ENCODE data around the gene CMSS1. TPM values are rescaled to one million over a fixed set of nuclear protein-coding genes. Genes with fewer than 3 reads are reported as not detected.

The CMSS1 gene
- total RNA-seq, 1 donor = 27.8 TPM

DNA sequence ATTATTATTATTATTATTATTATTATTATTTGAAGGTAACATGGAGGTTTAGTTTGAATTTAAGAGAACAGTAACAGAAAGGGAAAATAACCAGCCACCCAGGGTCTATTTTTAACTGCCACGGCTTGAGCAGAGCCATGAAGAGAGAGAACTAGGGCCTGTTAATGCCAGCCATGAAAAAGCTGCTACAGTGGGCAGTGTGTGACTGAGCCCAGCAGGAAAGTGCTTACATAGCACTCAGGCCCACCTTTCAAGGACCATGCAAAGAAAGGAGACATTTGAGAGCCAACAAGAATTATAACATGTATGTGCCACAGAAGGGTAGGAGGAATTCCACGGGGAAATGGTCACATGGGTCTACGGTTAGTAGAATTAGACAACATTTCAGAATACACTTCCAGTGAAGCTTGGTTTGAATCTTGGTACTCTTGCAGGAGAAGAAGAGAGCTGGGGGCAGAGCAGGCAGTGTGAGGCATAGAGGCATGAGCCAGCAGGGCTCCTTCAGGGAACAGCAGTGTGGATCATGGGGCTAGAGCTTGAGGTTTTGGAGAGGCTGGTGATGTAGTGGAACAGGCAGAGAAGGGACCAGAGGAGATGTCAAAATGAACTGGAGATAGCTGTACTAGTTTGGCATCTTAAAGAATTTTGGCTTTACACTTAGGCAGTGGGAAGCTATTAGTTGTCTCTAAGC, 140.7 kb downstream of the CMSS1 start:
- DNase-seq (ENCODE audit: low read depth) = no peak
- TF ChIP-seq CTCF (IDR thresholded peaks at IDR 0.05; ENCODE audit: insufficient read depth, low read length) = no peak
- no peak overlapping the region for H3K4me3 ChIP-seq (ENCODE audit: low read depth, low read length)

DNA sequence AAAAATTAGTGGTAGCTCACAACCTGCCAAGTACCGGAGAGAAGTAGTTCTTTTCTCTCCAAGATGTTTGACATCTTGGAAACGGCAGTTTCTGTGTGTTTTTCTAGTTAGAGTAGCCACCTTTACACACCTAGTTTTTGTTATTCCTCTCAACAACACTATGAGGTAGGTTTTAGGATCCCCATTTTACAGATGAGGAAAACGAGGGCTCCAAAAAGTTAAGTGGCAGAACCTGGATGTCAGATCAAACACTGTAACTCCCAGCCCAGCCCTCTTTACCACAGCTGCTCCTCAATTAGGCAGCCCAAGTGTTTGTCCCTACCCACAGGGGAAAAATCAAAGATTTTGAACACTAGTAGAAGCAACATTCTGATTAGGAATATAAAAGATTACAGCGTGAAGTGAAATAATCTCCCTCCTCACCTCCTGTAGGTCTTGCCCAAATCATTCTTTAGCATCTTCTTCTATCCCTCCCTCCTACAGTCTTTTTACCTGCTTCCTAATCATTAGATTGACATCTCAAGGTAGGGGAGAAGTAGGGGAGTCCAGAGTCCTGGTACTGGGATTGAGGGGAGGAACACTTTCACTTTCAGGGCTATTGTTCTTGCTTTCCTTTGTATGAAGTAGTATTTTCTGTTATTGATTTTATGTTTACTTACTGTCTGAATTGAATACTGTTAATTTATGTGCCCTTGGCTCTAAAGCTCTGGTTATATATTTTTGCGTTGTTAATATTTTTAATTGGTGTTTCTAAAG, 142.6 kb downstream of the CMSS1 start:
- DNase-seq (ENCODE audit: low read depth) = no peak
- no peak for TF ChIP-seq CTCF (IDR thresholded peaks at IDR 0.05; ENCODE audit: insufficient read depth, low read length)
- peak overlapping the region; percentile 4 for H3K4me3 ChIP-seq (ENCODE audit: low read depth, low read length)

- no peak for TF ChIP-seq CTCF (IDR thresholded peaks at IDR 0.05; ENCODE audit: insufficient read depth, low read length)
- peak; percentile 45 for DNase-seq (ENCODE audit: low read depth)
- H3K4me3 ChIP-seq (ENCODE audit: low read depth, low read length) = no peak overlapping the region
These were observed 143.3 kb downstream of the CMSS1 start for GRCh38 chr3:99960941-99961340.

DNA sequence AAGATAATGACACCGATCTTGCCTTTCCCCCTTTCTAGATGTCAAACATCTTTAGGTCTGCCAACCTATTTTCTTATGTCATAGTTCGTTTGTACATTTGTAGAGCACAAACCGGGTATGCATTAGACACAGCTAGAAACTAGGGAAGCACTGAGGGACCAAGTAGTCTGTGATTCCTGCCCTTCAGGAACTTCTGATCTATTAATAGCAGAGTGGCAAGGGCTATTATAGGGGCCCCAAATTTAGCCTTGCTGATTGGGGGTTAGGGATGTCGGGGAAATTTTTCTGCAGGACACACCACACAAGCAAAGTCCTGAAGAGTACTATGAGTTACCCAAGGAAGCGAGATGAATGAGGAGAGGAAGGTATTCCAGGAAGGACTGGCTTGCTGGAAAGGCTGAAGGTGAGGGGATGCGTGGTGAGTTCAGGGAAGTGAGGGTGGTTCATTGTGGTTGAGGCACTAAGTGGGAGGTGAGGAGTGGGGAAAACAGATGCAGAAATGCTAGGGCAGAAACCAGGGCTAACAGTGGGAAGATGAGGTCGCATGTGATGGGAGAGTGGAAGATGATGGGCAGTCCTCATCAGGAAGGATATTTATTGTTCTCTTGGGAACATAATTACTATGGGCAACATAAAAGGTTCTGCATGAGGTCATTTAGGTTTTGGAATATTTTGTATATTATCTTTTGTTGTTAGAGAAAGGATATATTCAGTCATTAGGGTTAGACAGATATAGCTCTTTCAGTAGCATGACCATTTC, 144.3 kb downstream of the CMSS1 start:
- no peak for DNase-seq (ENCODE audit: low read depth)
- H3K4me3 ChIP-seq (ENCODE audit: low read depth, low read length) = no peak overlapping the region
- TF ChIP-seq CTCF (IDR thresholded peaks at IDR 0.05; ENCODE audit: insufficient read depth, low read length) = no peak

- DNase-seq (ENCODE audit: low read depth) = peak; percentile 93
- TF ChIP-seq CTCF (IDR thresholded peaks at IDR 0.05; ENCODE audit: insufficient read depth, low read length) = no peak
- no peak overlapping the region for H3K4me3 ChIP-seq (ENCODE audit: low read depth, low read length)
These were observed 145.0 kb downstream of the CMSS1 start for GRCh38 chr3:99962703-99963102.

DNA sequence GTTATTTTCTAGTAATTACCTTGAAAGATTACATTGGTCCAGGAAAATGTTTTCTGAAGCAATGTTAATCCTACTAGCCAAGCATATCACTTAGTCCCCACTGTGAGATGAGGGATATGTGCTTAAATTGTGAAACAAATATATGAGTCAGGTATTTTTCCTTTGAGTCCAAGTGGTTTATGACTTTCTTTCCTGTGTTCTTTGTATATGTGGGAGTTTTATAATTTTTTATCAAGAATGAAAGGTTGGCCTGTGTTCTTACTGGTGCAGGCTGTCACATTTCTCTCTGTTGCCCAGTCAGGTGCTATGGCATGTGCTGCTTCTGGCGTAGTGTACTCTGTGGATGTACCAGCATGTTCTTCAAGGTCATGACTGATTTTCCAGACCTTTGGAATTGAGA, 147.4 kb downstream of the CMSS1 start:
- TF ChIP-seq CTCF (IDR thresholded peaks at IDR 0.05; ENCODE audit: insufficient read depth, low read length) = no peak
- no peak overlapping the region for H3K4me3 ChIP-seq (ENCODE audit: low read depth, low read length)
- peak; percentile 81 for DNase-seq (ENCODE audit: low read depth)
